ENCODE measurements around the gene HYLS1.
"Not testable (repeated sequence)": the region's sequence is repeated elsewhere in the genome, so short reads cannot be mapped to it uniquely, and the experiment has no call there.

Gene HYLS1

GRCh38 chr11:125902927-125903710, 15.7 kb downstream of the HYLS1 start, which contains the start of gene PUS3:
TSS of gene PUS3 (minus strand) at chr11:125903206. CDS start at chr11:125896284, 6,922 bp downstream.
- peak; percentile 90 for DNase-seq (ENCODE audit: low spot score)

GRCh38 chr11:125903711-125904659, 16.5 kb downstream of the HYLS1 start, which contains the start of gene DDX25:
TSS of gene DDX25 (plus strand) at chr11:125904508. CDS start at chr11:125904518, 10 bp downstream.
- no peak for DNase-seq (ENCODE audit: low spot score)

- DNase-seq (ENCODE audit: low spot score): no peak
Observed at GRCh38 chr11:125904678-125905077, 17.2 kb downstream of the HYLS1 start.

GRCh38 chr11:125910226-125910849, 22.9 kb downstream of the HYLS1 start:
- peak; percentile 17 for DNase-seq (ENCODE audit: low spot score)

- not testable (repeated sequence) for DNase-seq (ENCODE audit: low spot score)
Observed at GRCh38 chr11:125914601-125915000, 27.1 kb downstream of the HYLS1 start.

- DNase-seq (ENCODE audit: low spot score): no peak
Observed at GRCh38 chr11:125916683-125917347, 29.3 kb downstream of the HYLS1 start.

GRCh38 chr11:125918140-125918840, 30.8 kb downstream of the HYLS1 start:
- no peak for DNase-seq (ENCODE audit: low spot score)

GRCh38 chr11:125921042-125921441, 33.6 kb downstream of the HYLS1 start:
- no peak for DNase-seq (ENCODE audit: low spot score)

- no peak for DNase-seq (ENCODE audit: low spot score)
Observed at GRCh38 chr11:125922156-125922555, 34.7 kb downstream of the HYLS1 start.

GRCh38 chr11:125923012-125923579, 35.6 kb downstream of the HYLS1 start:
- DNase-seq (ENCODE audit: low spot score): peak; percentile 70

GRCh38 chr11:125923633-125924032, 36.2 kb downstream of the HYLS1 start:
- DNase-seq (ENCODE audit: low spot score): no peak

GRCh38 chr11:125924384-125925007, 37.0 kb downstream of the HYLS1 start:
- no peak for DNase-seq (ENCODE audit: low spot score)

GRCh38 chr11:125925247-125925740, 37.8 kb downstream of the HYLS1 start:
- no peak for DNase-seq (ENCODE audit: low spot score)

GRCh38 chr11:125925804-125926203, 38.3 kb downstream of the HYLS1 start:
- no peak for DNase-seq (ENCODE audit: low spot score)

- no peak for DNase-seq (ENCODE audit: low spot score)
Observed at GRCh38 chr11:125926682-125927081, 39.2 kb downstream of the HYLS1 start.

GRCh38 chr11:125929445-125930075, 42.1 kb downstream of the HYLS1 start:
- no peak for DNase-seq (ENCODE audit: low spot score)

- no peak for DNase-seq (ENCODE audit: low spot score)
Observed at GRCh38 chr11:125930076-125930450, 42.6 kb downstream of the HYLS1 start.

GRCh38 chr11:125931116-125931515, 43.6 kb downstream of the HYLS1 start:
- DNase-seq (ENCODE audit: low spot score): no peak

- DNase-seq (ENCODE audit: low spot score): no peak
Observed at GRCh38 chr11:125931668-125932067, 44.2 kb downstream of the HYLS1 start.

- no peak for DNase-seq (ENCODE audit: low spot score)
Observed at GRCh38 chr11:125932301-125932700, 44.8 kb downstream of the HYLS1 start.
